Bronchial epithelial cell (primary cell): ENCODE data around the gene MAP3K21. TPM values are rescaled to one million over a fixed set of nuclear protein-coding genes. Genes with fewer than 3 reads are reported as not detected.

Source experiments
- DNase-seq: peaks from one replicate; pipeline ENCODE4 v3.0.0-alpha.2; 2010; ENCODE audit warnings: low read depth
- FAIRE-seq: peaks from 2 replicates; lab custom pipeline; 2011; peaks lifted over from hg19 to GRCh38; lab: Jason Lieb, UNC
- H3K27me3 ChIP-seq: 2 replicates; pipeline ENCODE4 v1.5.1; 2011; ENCODE audit warnings: low read length; ENCODE audit not compliant: control insufficient read depth, insufficient read depth
- H3K36me3 ChIP-seq: 2 replicates; pipeline ENCODE4 v1.5.1; 2011; ENCODE audit warnings: low read length; ENCODE audit not compliant: control insufficient read depth, insufficient read depth
- H3K4me3 ChIP-seq: 2 replicates; pipeline ENCODE4 v1.5.1; 2011; ENCODE audit warnings: mild to moderate bottlenecking, low read depth, low read length, control low read depth
- CTCF ChIP-seq: IDR thresholded peaks from 2 replicates; pipeline ENCODE4 v1.5.1; 2011; ENCODE audit warnings: mild to moderate bottlenecking, moderate library complexity, low read length, control low read depth, inconsistent platforms; ENCODE audit not compliant: insufficient read depth, severe bottlenecking
- total RNA-seq: library from RNA; depleted of rRNA; stranded (reverse); fragments of >200 nt; gene quantifications from 2 replicates; pipeline ENCODE4 v1.2.1, GENCODE V29; 2014

Gene MAP3K21
- total RNA-seq, 1 donor from 2014 or later: 6.6 TPM

GRCh38 chr1:233316473-233316872 lies 11.1 kb upstream of the MAP3K21 start:
- no peak for TF ChIP-seq CTCF
- H3K36me3 ChIP-seq: no peaks in the 10 kb centered on the region
- H3K4me3 ChIP-seq: no peak overlapping the region
- FAIRE-seq (no peak), DNase-seq (no peak)
- H3K27me3 ChIP-seq: no peaks in the 10 kb centered on the region

DNA sequence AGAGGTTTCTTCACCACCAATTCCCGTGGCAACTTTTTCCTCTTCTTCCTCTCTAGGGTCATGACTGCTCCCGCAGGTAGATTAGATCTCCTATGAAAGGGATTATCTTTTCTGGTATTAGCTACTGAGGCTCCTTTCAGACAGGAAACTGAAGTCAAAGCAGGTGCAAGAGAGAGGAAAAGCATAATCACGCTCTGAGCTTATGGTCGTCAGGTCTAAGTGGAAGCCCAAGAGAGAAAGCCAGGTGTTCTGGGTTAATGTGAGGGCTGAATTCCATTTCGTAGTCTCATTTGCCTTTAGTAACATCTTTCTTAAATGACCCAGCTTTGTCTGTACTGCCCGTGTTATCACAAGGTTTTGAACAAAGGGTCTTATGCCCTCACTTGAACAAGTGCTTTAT lies 8.3 kb upstream of the MAP3K21 start:
- H3K4me3 ChIP-seq: no peak overlapping the region
- H3K27me3 ChIP-seq: no peaks in the 10 kb centered on the region
- no peak for FAIRE-seq
- no peak for DNase-seq
- no peak for TF ChIP-seq CTCF
- no peaks in the 10 kb centered on the region for H3K36me3 ChIP-seq

GRCh38 chr1:233320023-233320422 lies 7.5 kb upstream of the MAP3K21 start:
- no peaks in the 10 kb centered on the region for H3K36me3 ChIP-seq
- H3K27me3 ChIP-seq: no peaks in the 10 kb centered on the region
- no peak overlapping the region for H3K4me3 ChIP-seq
- DNase-seq (no peak), FAIRE-seq (no peak)
- TF ChIP-seq CTCF: no peak

GRCh38 chr1:233323718-233324117 lies 3.8 kb upstream of the MAP3K21 start:
- H3K36me3 ChIP-seq: no peaks in the 10 kb centered on the region
- DNase-seq (no peak), FAIRE-seq (no peak)
- H3K27me3 ChIP-seq: no peaks in the 10 kb centered on the region
- H3K4me3 ChIP-seq: no peak overlapping the region
- no peak for TF ChIP-seq CTCF

DNA sequence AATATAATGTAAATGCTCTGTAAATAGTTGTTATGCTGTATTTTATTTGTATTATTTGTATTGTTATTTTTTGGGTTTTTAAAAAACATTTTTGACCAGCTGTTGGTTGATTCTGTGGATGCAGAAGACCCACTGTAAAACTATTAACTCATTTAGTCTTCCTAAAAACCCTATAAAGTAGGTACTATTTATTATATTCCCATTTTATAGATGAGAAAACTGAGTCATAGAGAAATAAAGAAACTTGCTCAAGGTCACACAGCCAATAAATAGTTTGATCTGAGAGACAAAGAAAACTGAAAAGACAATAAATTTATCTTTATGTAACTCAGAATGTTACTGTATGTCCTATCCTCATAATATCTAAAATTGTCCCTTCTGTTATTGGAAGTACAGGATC lies 1.2 kb upstream of the MAP3K21 start:
- H3K27me3 ChIP-seq: no peaks in the 10 kb centered on the region
- FAIRE-seq (no peak), DNase-seq (no peak)
- H3K4me3 ChIP-seq: no peak overlapping the region
- no peaks in the 10 kb centered on the region for H3K36me3 ChIP-seq
- TF ChIP-seq CTCF: no peak
